Adrenal gland (tissue), 12 donors: Measurements from ENCODE around the gene CCDC17. TPM values are rescaled to one million over a fixed set of nuclear protein-coding genes. Genes with fewer than 3 reads are reported as not detected.

ENCODE experiments used
- DNase-seq, 7 donors: peaks; one replicate each; pipeline ENCODE4 v3.0.0-alpha.2; 2019 to 2020
- H3K27ac ChIP-seq, 5 donors: fragments of 200-600 bp; sonication (generic) in 4 of 5; 1 replicate in 3 of 5; 2 replicates in 2 of 5; pipeline versions ENCODE4 v1.5.1 to v1.8.0; 2016 to 2020; ENCODE audit warnings: mild to moderate bottlenecking in 1 of 5
- H3K27me3 ChIP-seq: fragments of 200-600 bp; 2 replicates; pipeline ENCODE4 v1.8.0; 2021
- H3K36me3 ChIP-seq, 2 donors: fragments of 200-600 bp; replicated peaks in 1 of 2; 1 replicate in 1 of 2; 2 replicates in 1 of 2; pipeline versions ENCODE4 v1.5.1 to v1.8.0; 2018 to 2022
- H3K4me1 ChIP-seq, 2 donors: fragments of 200-600 bp; replicated peaks in 1 of 2; 1 replicate in 1 of 2; 2 replicates in 1 of 2; pipeline versions ENCODE4 v1.5.1 to v1.8.0; 2018 to 2021
- H3K4me3 ChIP-seq, 4 donors: fragments of 200-600 bp; sonication (generic) in 3 of 4; one replicate each; pipeline ENCODE4 v1.5.1; 2016 to 2018
- H3K9me3 ChIP-seq, 3 donors: fragments of 200-600 bp; sonication (generic) in 1 of 3; replicated peaks in 1 of 3; 1 replicate in 2 of 3; 2 replicates in 1 of 3; pipeline versions ENCODE4 v1.5.1 to v1.8.0; 2016 to 2021
- POLR2A ChIP-seq, 2 donors: fragments of 450-650 bp; IDR thresholded peaks; one replicate each; pipeline ENCODE4 v1.6.1; 2017; ENCODE audit warnings: antibody characterized with exemption in 2 of 2, mild to moderate bottlenecking in 2 of 2, moderate library complexity in 1 of 2
- WGBS, 4 donors: extraction: QIAGEN DNeasy Blood & Tissue Kit in 2 of 4; methylation state at CpG; one replicate each; pipeline versions ENCODE4 v1.1.5 to v1.1.7; 2013 to 2017; 5-methylcytosine and 5-hydroxymethylcytosine counted together
- intact Hi-C, 2 donors: fragments of 100-400 bp; cut with DNase I; formaldehyde crosslinking; loops; one replicate each; pipeline versions ENCODE4 v1.14.1 to v1.15.0; 2022 to 2023
- polyA plus RNA-seq, 3 donors: library from polyadenylated mRNA; stranded (reverse); fragments of 200-250 nt in 2 of 3; fragments of 350-450 nt in 1 of 3; fragmentation: Illumina TruSeq in 1 of 3; extraction: RNeasy Lipid Tissue Mini Kit (QIAGEN cat#74804) in 1 of 3; gene quantifications; one replicate each; pipeline ENCODE4 v1.2.3, GENCODE V29; 2013 to 2014
- total RNA-seq, 9 donors: library from RNA; depleted of rRNA in 4 of 9; stranded (reverse); fragments of >200 nt in 4 of 9; fragments of 120-200 nt in 1 of 9; fragmentation: NEBNext Ultra II Directional in 1 of 9; extraction: Animal tissue kit (Norgen Biotek cat#: 25700) in 1 of 9; gene quantifications; one replicate each; pipeline versions ENCODE4 v1.1.0 to v1.2.4, GENCODE V29; 2013 to 2023
- TF ChIP-seq, protein P1 (sequence below), 6 experiments: fragments of 450-650 bp in 4 of 6; fragments of 200-600 bp in 2 of 6; sonication (generic) in 1 of 6; IDR thresholded peaks; 1 replicate in 5 of 6; 2 replicates in 1 of 6; pipeline versions ENCODE4 v1.5.1 to v1.8.0; 2016 to 2021; ENCODE audit warnings: antibody characterized with exemption in 6 of 6, mild to moderate bottlenecking in 2 of 6, moderate library complexity in 1 of 6
- donor health status: healthy with polysubstance abuse.
- donor health status: Bipolar disorder and iron deficiency.
- donor health status: DM: yes; HTN: yes; CAD: no.
- donor health status: DM: no; HTN: no; CAD: no.
- donor health status: DM: no; HTN: no; CAD: no.
- donor health status: DM: yes; HTN: yes; CAD: no.

The CCDC17 gene
- total and polyA plus RNA-seq, 12 donors, result 0.24 to 4.2 (median 1.8) TPM; not detected in 1

DNA sequence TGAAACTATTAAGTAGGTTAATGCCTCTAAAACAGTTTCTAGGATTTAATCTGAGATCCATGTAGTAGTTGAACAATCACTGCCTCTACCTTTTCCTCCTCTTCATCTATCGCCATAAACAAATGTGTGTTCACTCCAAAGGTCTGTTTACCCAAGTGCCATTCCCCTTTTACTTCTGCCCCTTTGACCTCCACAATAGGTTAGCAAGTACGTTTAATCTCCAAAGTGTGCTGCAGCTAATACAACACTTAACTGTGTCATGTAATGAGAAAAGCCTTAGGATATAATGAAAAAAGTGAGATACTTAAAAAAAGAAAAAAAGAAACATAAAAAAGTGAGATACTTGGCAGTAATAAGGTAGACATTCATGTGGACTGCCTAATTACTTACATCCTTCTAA, 34.3 kb upstream of the CCDC17 start:
- H3K9me3 ChIP-seq, result no peaks in the 10 kb centered on the region
- 79 to 86% (median 84%) methylated on average over 2 of the region's 2 CpGs for WGBS, 4 donors

DNA sequence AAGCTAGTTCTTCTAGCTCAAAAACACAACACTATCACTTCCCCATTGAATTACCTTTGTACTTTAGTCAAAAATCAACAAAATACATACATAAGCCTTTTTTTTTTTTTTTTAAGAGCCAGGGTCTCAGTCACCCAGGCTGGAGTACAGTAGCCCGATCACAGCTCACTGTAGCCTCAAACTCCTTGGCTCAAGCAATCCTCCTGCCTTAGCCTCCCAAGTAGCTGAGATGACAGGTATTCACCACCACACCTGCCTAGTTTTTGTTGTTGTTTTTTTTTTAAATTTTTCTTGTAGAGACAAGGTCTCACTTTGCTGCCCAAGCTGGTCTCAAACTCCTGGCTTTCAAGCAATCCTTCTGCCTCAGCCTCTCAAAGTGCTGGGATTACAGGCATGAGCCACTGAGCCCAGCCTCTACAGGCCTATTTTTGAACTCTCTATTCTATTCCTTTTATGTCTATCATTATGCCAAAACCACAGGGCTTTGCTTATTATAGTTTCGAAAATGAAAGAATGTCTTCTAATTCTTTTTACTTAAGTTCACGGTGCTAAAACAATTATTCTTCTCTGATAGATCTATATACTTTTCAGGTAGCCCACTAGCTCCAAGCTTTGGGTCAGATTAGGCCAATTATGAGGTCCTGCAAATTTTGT, 32.8 kb upstream of the CCDC17 start:
- H3K4me3 ChIP-seq, result no peak overlapping the region
- no peaks in the 10 kb centered on the region for H3K27me3 ChIP-seq
- WGBS, 4 donors, result 93 to 99% (median 95%) methylated on average over 3 of the region's 3 CpGs
- H3K36me3 ChIP-seq, result peaks cover 0 to 85% of the 10 kb centered on the region in 2 donors
- no peak for TF ChIP-seq POLR2A (IDR thresholded peaks at IDR 0.05)
- TF ChIP-seq, protein P1, sequence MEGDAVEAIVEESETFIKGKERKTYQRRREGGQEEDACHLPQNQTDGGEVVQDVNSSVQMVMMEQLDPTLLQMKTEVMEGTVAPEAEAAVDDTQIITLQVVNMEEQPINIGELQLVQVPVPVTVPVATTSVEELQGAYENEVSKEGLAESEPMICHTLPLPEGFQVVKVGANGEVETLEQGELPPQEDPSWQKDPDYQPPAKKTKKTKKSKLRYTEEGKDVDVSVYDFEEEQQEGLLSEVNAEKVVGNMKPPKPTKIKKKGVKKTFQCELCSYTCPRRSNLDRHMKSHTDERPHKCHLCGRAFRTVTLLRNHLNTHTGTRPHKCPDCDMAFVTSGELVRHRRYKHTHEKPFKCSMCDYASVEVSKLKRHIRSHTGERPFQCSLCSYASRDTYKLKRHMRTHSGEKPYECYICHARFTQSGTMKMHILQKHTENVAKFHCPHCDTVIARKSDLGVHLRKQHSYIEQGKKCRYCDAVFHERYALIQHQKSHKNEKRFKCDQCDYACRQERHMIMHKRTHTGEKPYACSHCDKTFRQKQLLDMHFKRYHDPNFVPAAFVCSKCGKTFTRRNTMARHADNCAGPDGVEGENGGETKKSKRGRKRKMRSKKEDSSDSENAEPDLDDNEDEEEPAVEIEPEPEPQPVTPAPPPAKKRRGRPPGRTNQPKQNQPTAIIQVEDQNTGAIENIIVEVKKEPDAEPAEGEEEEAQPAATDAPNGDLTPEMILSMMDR (IDR thresholded peaks at IDR 0.05), result no peak
- intact Hi-C loops, result no loop called here
- peaks cover 0 to 7% of the 10 kb centered on the region in 2 donors for H3K4me1 ChIP-seq
- DNase-seq, result no peak
- H3K9me3 ChIP-seq, result no peaks in the 10 kb centered on the region
- no peak overlapping the region for H3K27ac ChIP-seq

More for the DNA sequence above, 34.3 kb upstream of the CCDC17 start:
- TF ChIP-seq, protein P1 (IDR thresholded peaks at IDR 0.05), result no peak
- TF ChIP-seq POLR2A (IDR thresholded peaks at IDR 0.05), result no peak
- Histone ChIP-seq H3K4me3 (no peak overlapping the region), H3K27ac (no peak overlapping the region), H3K27me3 (no peaks in the 10 kb centered on the region), H3K4me1 (peaks cover 3 to 13% of the 10 kb centered on the region in 2 donors), H3K36me3 (peaks cover 0 to 70% of the 10 kb centered on the region in 2 donors)
- DNase-seq, result no peak
- intact Hi-C loops, result no loop called here

DNA sequence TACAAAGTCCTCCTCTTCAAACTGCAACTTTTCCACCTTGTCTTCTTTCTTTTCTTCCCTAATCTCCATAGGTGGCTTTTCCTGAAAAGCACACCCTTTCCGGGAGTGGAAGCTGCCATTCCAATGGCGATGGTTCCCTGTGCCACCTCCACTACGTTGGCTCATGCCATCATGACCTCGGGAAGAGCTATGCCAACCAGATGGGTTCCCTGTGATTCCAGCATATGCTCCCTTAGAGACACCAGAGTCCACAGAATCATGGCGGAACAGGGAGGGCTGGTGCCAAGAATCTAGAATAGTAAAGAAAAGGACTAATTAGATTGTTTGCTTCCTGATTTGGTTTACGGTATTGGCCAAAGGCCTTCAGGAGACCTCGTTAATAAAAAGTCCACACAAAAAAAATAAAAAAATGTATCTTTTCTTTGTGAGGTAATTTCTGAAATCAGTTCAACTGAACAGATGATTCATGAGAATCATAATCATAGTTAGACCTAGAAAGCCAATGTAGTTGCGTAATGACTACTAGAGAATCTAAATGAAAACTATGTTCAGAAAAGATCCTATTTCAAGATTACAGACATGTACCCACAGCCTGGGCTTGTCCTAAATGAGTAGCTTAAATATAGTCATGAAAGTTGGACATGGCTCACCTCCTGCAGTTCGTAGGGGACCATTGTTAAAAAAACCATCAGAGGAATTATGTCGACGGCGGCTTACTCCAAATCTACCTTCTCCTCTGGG, 30.9 kb upstream of the CCDC17 start:
- intact Hi-C loops, result no loop called here
- peaks cover 0 to 91% of the 10 kb centered on the region in 2 donors for H3K36me3 ChIP-seq
- WGBS, 4 donors, result 89 to 93% (median 92%) methylated on average over 12 of the region's 12 CpGs

More for the DNA sequence above, 30.9 kb upstream of the CCDC17 start:
- Histone ChIP-seq H3K27ac (no peak overlapping the region), H3K9me3 (no peaks in the 10 kb centered on the region), H3K4me3 (no peak overlapping the region), H3K27me3 (no peaks in the 10 kb centered on the region), H3K4me1 (no peaks in the 10 kb centered on the region)
- TF ChIP-seq, protein P1 (IDR thresholded peaks at IDR 0.05), result no peak
- no peak for TF ChIP-seq POLR2A (IDR thresholded peaks at IDR 0.05)
- DNase-seq, result no peak
